OCI-LY7 (cell line): Measurements from ENCODE around the gene RAC2. TPM values are rescaled to one million over a fixed set of nuclear protein-coding genes. Genes with fewer than 3 reads are reported as not detected.
A peak's percentile ranks its signal among the peaks of the same experiment; 100 is the strongest.
"Not testable (repeated sequence)": the region's sequence is repeated elsewhere in the genome, so short reads cannot be mapped to it uniquely, and the experiment has no call there.

Experiments used
- BruUV-seq: library from RNA; stranded (reverse); fragments of 400-500 nt; replicated peaks from 2 replicates; lab custom pipeline; 2021; lab: Mats Ljungman, UMichigan
- CTCF ChIA-PET: fragments of 300-600 bp; sonication (Branson Sonifier 250); formaldehyde crosslinking; loops from one replicate; lab custom pipeline; 2022; ENCODE audit warnings: antibody characterized with exemption; ENCODE audit not compliant: unreplicated experiment; lab: Charles Lee
- POLR2A ChIA-PET: fragments of 300-600 bp; sonication (Branson Sonifier 250); formaldehyde crosslinking; loops from one replicate; lab custom pipeline; 2022; ENCODE audit warnings: antibody characterized with exemption; lab: Charles Lee
- DNase-seq: peaks from one replicate; pipeline ENCODE4 v3.0.0-alpha.2; 2015; ENCODE audit warnings: low spot score
- H2AFZ ChIP-seq: fragments of 200-600 bp; sonication (generic), shearing (Covaris generic); 2 replicates; pipeline ENCODE4 v1.6.1; 2014; ENCODE audit warnings: mild to moderate bottlenecking, antibody characterized with exemption, low read length, moderate library complexity
- H3K27ac ChIP-seq: fragments of 200-600 bp; sonication (generic); 2 replicates; pipeline ENCODE4 v1.5.1; 2014; ENCODE audit warnings: mixed run types, low read depth, mild to moderate bottlenecking, moderate library complexity, low read length, inconsistent platforms; ENCODE audit not compliant: poor library complexity, severe bottlenecking
- H3K36me3 ChIP-seq: fragments of 200-600 bp; sonication (generic); 2 replicates; pipeline ENCODE4 v1.6.1; 2014; ENCODE audit warnings: mild to moderate bottlenecking, antibody characterized with exemption, low read length, moderate library complexity, mixed read lengths; ENCODE audit not compliant: insufficient read depth
- H3K4me1 ChIP-seq: fragments of 200-600 bp; sonication (generic); 2 replicates; pipeline ENCODE4 v1.5.1; 2014; ENCODE audit warnings: mild to moderate bottlenecking, low read length; ENCODE audit not compliant: insufficient read depth, poor library complexity, severe bottlenecking
- H3K4me2 ChIP-seq: fragments of 200-600 bp; sonication (generic); 2 replicates; pipeline ENCODE4 v1.6.1; 2014; ENCODE audit warnings: mild to moderate bottlenecking, low read length
- H3K4me3 ChIP-seq: fragments of 200-600 bp; sonication (generic); 2 replicates; pipeline ENCODE4 v1.5.1; 2014; ENCODE audit warnings: mild to moderate bottlenecking, low read depth, low read length; ENCODE audit not compliant: poor library complexity, severe bottlenecking
- H3K79me2 ChIP-seq: fragments of 200-600 bp; sonication (generic); 2 replicates; pipeline ENCODE4 v1.6.1; 2016; ENCODE audit warnings: low read depth, mild to moderate bottlenecking, low read length, moderate library complexity, mixed read lengths; ENCODE audit not compliant: insufficient read depth
- H3K9me2 ChIP-seq: fragments of 200-600 bp; sonication (generic); 2 replicates; pipeline ENCODE4 v1.6.1; 2016; ENCODE audit warnings: mild to moderate bottlenecking, low read length, mixed read lengths; ENCODE audit not compliant: insufficient read depth
- H3K9me3 ChIP-seq: fragments of 200-600 bp; sonication (generic); 2 replicates; pipeline ENCODE4 v1.6.1; 2014; ENCODE audit warnings: mild to moderate bottlenecking, mixed run types, low read length, mixed read lengths
- H4K20me1 ChIP-seq: fragments of 200-600 bp; sonication (generic); 2 replicates; pipeline ENCODE4 v1.6.1; 2014; ENCODE audit warnings: mild to moderate bottlenecking, antibody characterized with exemption, low read length, moderate library complexity, mixed read lengths; ENCODE audit not compliant: insufficient read depth
- CTCF ChIP-seq: fragments of 200-600 bp; sonication (generic); conservative IDR thresholded peaks from 2 replicates; pipeline ENCODE4 v1.5.1; 2014; ENCODE audit warnings: mild to moderate bottlenecking, antibody characterized with exemption, low read length, moderate library complexity, mixed read lengths
- EZH2phosphoT487 ChIP-seq: fragments of 200-600 bp; sonication (generic); IDR thresholded peaks from 2 replicates; pipeline ENCODE4 v1.6.1; 2018; ENCODE audit warnings: low read depth, borderline replicate concordance, mild to moderate bottlenecking, mixed run types, antibody characterized with exemption, low read length, moderate library complexity, mixed read lengths
- intact Hi-C: fragments of 100-400 bp; cut with micrococcal nuclease; formaldehyde crosslinking; loops from one replicate; pipeline ENCODE4 v1.10.0; 2022; ENCODE audit not compliant: unreplicated experiment
- total RNA-seq, 2 experiments: library from RNA; depleted of rRNA in 1 of 2; stranded (reverse); fragments of >200 nt in 1 of 2; shearing (Covaris generic) in 1 of 2; gene quantifications; 2 replicates each; pipeline ENCODE4 v1.2.3, GENCODE V29; 2014 to 2022

Gene RAC2
- total RNA-seq, 2 experiments from 2014 or later = 142 to 321 TPM

- POLR2A ChIA-PET = interaction anchor here (0.6 kb wide), 1 partner anchor 282 kb away, joined by 3 read pairs; no protein-coding TSS in a partner anchor
- DNase-seq = no peak
- Histone ChIP-seq H3K4me3 (no peak overlapping the region), H4K20me1 (no peaks in the 10 kb centered on the region), H3K36me3 (no peaks in the 10 kb centered on the region), H3K9me2 (no peaks in the 10 kb centered on the region), H3K4me1 (peaks cover 33% of the 10 kb centered on the region), H3K9me3 (no peaks in the 10 kb centered on the region), H3K79me2 (no peaks in the 10 kb centered on the region), H3K27ac (no peak overlapping the region), H2AFZ (0 out of 2 replicates have a peak overlapping the region, but pooled peaks have one; percentile 12), H3K4me2 (no peak overlapping the region)
- no TSS peak for BruUV-seq
- intact Hi-C loops = no loop called here
- CTCF ChIA-PET = interaction anchor here (0.6 kb wide), 1 partner anchor 44 kb away, joined by 3 read pairs; no protein-coding TSS in a partner anchor
- TF ChIP-seq EZH2phosphoT487 (no peak), CTCF (0 out of 2 replicates have a peak, but pooled peaks have one; percentile 32)
Observed at GRCh38 chr22:37202001-37202555, 42.0 kb downstream of the RAC2 start.

GRCh38 chr22:37201443-37201820, 42.6 kb downstream of the RAC2 start:
- H4K20me1 ChIP-seq, H3K79me2 ChIP-seq, DNase-seq, BruUV-seq, H3K4me2 ChIP-seq, intact Hi-C loops, H3K36me3 ChIP-seq, H3K9me3 ChIP-seq, H3K9me2 ChIP-seq, H3K27ac ChIP-seq, H2AFZ ChIP-seq, H3K4me3 ChIP-seq: not testable (repeated sequence)
- peaks cover 33% of the 10 kb centered on the region for H3K4me1 ChIP-seq
- ChIA-PET POLR2A (interaction anchor here (0.5 to 0.6 kb wide), 2 partner anchors 60 to 283 kb away, joined by 3 read pairs; no protein-coding TSS in a partner anchor), CTCF (interaction anchor here (0.5 kb wide), 1 partner anchor 65 kb away, joined by 6 read pairs; no protein-coding TSS in a partner anchor)

GRCh38 chr22:37199760-37200108, 44.3 kb downstream of the RAC2 start:
- ChIA-PET POLR2A (interaction anchor here (0.7 to 1.9 kb wide), 7 partner anchors 16 to 664 kb away, joined by 3 to 6 read pairs (median 5); partner anchors contain the start of gene RAC2), CTCF (interaction anchor here (0.6 to 1.4 kb wide), 8 partner anchors 25 to 409 kb away, joined by 3 to 7 read pairs (median 4); no protein-coding TSS in a partner anchor)
- TF ChIP-seq EZH2phosphoT487 (no peak), CTCF (no peak)
- Histone ChIP-seq H3K9me3 (no peaks in the 10 kb centered on the region), H3K4me2 (peak overlapping the region; percentile 58), H3K79me2 (no peaks in the 10 kb centered on the region), H3K4me1 (peaks cover 33% of the 10 kb centered on the region), H2AFZ (peak overlapping the region; percentile 84), H3K9me2 (no peaks in the 10 kb centered on the region), H3K36me3 (no peaks in the 10 kb centered on the region), H3K27ac (peak overlapping the region; percentile 38), H4K20me1 (no peaks in the 10 kb centered on the region), H3K4me3 (peak overlapping the region; percentile 36)
- TSS peak; percentile 79 for BruUV-seq
- intact Hi-C loops = loop anchor here (1.0 to 2.0 kb wide), 2 partner anchors 43 to 121 kb away; no protein-coding TSS in a partner anchor
- no peak for DNase-seq
